OCI-LY3 (cell line): ENCODE data around the gene THTPA.
"Not testable (repeated sequence)": the region's sequence is repeated elsewhere in the genome, so short reads cannot be mapped to it uniquely, and the experiment has no call there.

ENCODE experiments used
- CTCF ChIP-seq: fragments of 200-600, 300-600 bp; sonication (generic); IDR thresholded peaks from 2 replicates; pipeline ENCODE4 v1.5.1; 2014; ENCODE audit warnings: antibody characterized with exemption, low read length, low read depth
- EZH2phosphoT487 ChIP-seq: fragments of 200-600 bp; shearing (Covaris generic); IDR thresholded peaks from 2 replicates; pipeline ENCODE4 v1.6.1; 2018; ENCODE audit warnings: antibody characterized with exemption, mixed run types, low read depth

- not testable (repeated sequence) for TF ChIP-seq CTCF, EZH2phosphoT487
Observed at GRCh38 chr14:23583761-23584526, 27.9 kb downstream of the THTPA start.
